HG02678 (cell line): ENCODE data around the gene PTGER1.
"Not testable (repeated sequence)": the region's sequence is repeated elsewhere in the genome, so short reads cannot be mapped to it uniquely, and the experiment has no call there.

Source experiments
- ATAC-seq: cut with Tn5 transposase; IDR thresholded peaks from one replicate; pipeline ENCODE4 v1.9.1; 2021; ENCODE audit warnings: mild to moderate bottlenecking, moderate library complexity; ENCODE audit not compliant: unreplicated experiment

PTGER1 gene

DNA sequence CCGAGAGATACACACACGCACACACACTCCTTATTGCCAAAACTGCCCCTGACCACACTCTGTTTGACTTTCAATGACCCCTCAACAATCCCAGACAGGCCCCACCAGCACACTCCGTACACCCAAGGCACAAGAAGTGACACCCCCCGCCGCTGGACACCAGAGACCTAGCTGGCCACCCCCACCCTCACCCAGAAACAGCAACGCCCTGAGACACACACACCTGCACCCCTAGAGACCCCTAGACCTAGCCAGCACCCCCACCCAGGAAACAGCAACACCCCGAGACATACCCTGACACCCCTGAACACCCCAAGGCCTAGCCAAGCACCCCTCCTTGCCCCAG, 1.1 kb upstream of the PTGER1 start:
- no peak for ATAC-seq

DNA sequence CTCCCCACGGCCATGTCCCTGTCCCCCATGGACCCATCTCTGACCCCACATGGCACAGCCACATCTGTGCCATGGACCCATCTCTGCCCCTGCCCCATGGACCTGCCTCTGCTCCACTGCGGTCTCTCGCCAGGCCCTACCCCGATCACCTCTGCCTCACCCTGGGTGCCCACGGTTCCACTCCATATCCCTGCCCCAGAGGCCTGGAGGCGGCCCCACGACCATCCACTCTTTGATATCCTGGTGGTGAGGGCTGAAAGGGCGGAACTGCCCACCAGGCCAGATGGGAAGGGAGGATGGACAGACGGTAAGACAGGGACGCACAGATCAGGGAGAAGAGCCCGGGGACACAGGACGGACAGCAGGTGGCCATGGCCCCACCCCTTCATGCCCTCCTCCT, 327 bp downstream of the PTGER1 start:
- ATAC-seq = no peak

DNA sequence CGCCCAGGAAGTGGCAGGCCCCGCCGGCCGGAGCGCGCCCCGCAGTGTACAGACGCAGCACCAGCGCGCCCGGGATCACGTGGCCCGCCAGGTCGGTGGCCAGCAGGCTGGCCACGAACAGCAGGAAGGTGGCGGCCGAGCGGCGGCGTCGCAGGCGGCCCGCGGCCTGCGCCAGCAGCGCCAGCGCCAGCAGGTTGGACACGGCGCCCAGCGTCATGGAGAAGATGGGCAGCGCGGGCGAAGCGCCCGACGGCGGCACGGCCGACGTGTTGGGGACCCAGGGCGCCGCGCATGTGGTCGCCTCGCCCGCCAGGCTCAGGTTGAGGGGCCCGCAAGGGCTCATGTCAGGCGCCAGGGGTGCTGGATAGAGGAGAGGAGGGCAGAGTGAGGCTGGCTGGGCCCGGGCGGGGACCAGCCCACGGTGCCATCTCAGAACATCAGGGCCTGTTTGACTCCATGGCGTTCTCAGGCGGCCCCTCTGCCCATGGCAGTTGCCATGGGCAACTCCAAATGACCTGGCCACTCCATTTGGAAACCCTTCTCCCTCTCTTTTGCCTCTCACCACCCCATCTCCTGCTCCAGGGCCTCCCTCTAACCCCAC, 1.1 kb downstream of the PTGER1 start:
- no peak for ATAC-seq

DNA sequence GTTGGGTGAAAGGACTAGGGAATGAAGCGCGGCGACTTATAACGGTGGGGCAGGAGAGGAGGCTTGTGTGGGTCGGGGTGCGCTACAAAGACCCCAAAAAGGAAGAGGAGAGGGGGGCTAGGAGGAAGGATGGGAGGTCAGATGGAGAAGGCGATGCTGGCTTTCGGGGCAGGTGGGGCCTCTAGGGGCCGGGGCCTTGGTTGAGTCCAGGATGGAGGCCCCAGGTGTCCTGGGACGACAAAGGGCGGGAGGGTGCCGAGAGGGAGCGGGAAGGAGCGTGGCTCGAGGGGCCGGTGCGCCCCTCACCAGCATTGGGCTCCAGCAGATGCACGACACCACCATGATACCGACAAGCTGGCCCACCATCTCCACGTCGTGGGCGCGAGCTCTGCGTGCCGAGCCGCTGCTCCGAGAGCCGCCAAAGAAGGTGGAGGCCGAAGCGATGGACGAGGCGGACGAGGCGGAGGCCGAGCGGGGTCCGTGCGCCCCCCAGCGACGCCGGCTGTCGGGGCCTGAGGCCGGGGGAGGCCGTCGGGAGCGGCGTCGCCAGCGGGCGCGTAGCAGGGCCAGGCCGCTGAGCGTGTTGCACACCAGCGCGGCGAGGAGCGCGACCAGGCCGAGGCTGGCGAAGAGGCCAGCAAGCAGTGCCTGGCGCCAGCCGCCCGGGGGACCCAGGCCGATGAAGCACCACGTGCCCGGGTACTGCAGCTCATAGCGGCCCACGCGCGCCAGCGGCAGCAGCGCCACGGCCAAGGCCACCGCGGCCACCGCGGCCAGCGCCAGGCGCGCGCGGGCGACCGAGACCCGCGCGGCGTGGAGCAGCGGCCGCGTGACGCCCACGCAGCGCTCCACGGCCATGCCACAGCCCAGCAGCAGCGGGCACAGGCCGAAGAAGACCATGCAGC, 1.8 kb downstream of the PTGER1 start:
- ATAC-seq = no peak

DNA sequence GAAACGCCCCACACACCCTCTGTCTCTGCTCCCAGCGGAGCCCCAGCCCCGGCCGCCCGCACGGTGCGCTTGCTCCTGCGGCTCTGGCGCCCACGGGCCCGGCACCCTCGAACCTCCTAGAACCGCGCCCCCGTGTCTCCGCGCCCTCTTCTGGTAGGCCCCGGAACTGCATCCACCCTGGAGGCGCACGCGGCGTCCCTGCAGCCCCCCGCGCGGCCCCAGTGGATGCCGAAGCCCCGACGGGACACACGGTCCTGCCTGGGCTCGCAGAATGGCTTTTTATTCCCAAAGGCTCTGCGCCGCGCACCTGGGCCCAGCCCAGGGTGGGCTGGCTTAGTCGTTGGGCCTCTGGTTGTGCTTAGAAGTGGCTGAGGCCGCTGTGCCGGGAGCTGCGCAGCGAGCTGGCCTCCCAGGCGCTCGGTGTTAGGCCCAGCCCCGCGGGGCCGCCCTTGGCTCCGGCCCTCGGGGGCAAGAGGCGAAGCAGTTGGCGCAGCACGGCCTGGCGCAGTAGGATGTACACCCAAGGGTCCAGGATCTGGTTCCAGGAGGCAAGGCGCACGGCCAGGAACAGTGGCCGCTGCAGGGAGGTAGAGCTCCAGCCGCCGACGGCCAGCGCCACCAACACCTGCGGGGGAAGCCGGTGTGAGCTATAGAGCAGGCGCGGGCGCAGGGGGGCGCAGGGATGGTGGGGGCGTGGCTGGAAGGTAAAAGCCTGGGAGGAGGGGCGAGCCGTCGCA, 2.8 kb downstream of the PTGER1 start:
- ATAC-seq = no peak

DNA sequence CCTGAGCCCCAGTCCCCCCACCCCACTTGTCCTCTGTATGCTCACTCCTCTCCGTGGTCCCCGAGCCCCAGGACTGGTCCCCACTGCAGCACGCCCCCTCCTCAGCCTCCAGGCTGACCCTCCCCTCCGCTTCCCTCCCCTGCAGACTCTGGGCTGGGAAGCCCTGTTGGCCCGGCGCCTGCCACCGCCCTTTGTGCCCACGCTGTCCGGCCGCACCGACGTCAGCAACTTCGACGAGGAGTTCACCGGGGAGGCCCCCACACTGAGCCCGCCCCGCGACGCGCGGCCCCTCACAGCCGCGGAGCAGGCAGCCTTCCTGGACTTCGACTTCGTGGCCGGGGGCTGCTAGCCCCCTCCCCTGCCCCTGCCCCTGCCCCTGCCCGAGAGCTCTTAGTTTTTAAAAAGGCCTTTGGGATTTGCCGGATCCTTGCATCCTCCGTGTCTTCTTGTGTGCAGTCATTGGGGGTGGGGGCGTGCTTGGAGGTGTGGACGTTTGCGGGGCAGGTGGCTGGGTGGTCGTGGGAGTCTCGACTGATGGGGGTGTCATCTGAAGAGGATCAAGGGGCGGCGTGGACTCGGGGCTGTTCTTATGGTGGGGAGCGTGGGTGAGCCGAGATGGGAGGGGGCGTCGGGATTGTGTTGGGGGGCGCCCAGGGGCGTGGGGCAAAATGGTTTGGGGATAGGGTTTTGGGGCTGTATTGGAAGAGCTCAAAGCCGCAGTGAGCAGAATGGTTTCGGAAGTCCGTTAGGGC, 3.5 kb downstream of the PTGER1 start:
- no peak for ATAC-seq

DNA sequence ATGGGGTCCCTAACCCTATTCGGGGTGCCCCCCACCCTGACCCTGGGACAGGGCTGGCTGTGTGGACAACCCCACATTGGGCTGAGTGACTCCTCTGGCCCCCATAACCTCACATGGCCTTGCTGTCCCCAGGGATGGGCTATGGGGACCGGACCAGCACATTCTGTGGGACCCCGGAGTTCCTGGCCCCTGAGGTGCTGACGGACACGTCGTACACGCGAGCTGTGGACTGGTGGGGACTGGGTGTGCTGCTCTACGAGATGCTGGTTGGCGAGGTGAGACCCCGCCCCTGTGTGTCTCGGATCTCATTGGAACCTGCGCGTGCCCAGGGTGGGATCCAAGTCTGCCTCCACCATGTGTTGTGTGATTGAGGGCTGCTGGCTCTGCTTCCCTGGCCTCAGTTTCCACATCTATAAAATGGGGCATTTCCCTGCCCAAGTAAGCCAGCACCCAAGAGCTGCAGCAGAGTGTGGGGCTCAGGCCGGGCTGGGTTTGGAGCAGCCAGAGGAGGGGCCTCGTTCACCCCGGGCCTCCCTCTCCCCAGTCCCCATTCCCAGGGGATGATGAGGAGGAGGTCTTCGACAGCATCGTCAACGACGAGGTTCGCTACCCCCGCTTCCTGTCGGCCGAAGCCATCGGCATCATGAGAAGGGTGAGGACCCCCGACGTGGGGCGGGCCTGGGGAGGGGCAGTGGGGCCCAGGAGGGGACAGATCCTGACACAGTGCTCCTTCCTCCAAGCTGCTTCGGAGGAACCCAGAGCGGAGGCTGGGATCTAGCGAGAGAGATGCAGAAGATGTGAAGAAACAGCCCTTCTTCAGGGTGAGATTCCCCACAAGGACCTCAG, 4.9 kb downstream of the PTGER1 start:
- no peak for ATAC-seq

DNA sequence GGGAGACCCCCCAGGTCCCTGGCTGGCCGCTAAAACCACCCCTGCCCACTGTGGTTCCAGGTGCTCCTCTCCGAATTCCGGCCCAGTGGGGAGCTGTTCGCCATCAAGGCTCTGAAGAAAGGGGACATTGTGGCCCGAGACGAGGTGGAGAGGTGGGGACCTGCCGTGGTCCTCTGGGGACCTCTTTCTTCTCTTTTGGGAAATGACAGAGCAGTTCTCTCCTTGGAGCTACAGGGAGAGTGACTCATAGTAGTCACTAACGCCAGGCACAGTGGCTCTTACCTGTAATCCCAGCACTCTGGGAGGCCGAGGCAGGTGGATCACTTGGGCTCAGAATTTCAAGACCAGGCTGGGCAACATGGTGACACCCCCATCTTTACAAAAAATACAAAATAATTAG, 7.3 kb downstream of the PTGER1 start:
- ATAC-seq = no peak

DNA sequence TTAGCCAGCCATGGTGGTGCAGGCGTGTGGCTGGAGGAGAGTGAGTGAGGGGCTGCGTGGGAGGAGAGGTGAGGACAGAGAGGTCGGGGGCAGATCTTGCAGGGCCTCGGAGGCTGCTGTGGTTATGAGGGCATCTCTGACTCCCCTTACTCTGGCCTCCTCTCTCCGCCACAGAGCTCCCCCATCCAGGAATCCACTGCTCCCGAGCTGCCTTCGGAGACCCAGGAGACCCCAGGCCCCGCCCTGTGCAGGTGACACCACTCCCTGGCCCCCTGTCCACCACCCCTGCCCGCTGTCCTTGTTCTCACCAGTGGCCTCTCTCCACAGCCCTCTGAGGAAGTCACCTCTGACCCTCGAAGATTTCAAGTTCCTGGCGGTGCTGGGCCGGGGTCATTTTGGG, 7.8 kb downstream of the PTGER1 start:
- no peak for ATAC-seq

DNA sequence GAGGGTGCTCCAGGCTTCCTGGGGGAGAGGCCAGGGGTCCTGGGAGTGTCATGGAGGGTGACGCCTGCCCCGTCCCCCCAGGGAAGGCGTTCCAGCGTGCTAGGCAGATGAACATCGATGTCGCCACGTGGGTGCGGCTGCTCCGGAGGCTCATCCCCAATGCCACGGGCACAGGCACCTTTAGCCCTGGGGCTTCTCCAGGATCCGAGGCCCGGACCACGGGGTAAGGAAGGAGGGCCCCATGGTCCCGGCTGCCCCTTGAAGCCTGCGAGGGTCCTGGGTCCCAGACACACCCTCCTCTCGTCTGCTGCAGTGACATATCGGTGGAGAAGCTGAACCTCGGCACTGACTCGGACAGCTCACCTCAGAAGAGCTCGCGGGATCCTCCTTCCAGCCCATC, 11.4 kb downstream of the PTGER1 start:
- no peak for ATAC-seq

DNA sequence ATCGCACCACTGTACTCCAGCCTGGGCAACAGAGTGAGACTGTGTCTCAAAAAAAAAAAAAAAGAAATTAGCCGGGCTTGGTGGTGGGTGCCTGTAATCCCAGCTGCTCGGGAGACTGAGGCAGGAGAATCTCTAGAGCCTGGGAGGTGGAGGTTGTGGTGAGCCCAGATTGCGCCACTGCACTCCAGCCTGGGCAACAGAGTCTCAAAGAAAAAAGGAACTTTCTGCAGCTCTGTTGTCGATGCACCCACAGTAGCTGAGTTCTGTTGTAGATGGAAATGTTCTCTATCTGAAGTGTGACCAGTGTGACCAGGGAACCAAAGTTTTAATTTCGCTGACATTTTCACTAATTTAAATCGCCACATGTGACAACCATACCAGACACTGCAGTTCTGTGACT, 12.8 kb downstream of the PTGER1 start:
- ATAC-seq = not testable (repeated sequence)

DNA sequence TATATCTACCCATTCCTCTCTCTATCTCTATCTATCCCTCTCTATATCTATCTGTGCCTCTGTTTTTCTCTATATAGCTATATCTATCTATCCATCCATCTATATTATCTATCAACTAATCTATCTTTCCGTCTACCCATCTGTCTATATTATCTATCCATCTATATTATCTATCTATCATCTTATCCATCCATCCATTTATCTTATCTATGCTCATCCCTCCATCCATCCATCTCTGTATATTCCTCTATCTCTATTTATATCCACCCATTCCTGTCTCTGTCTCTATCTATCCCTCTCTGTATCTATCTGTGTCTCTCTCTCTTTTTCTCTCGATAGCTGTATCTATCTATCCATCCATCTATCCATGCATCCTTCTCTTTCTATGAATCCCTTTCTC, 14.2 kb downstream of the PTGER1 start:
- no peak for ATAC-seq

DNA sequence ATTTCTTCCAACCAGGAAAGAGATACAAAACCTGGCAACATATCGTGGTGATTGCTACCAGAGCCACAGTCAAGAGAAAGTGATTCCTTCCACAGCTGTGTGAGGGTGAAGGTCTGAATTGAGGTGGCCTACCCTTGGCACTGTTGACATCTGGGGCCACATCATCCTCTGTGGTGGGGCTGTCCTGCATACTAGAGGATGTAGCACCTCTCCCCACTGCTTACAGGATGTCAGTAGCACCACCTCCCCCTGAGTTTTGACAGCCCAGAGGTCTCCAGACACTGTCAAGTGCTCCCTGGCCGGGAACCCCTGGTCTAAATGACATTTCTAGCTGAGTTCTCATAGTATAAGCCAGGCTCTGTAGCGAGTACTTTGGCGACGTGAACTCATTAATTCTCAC, 15.5 kb downstream of the PTGER1 start:
- no peak for ATAC-seq

DNA sequence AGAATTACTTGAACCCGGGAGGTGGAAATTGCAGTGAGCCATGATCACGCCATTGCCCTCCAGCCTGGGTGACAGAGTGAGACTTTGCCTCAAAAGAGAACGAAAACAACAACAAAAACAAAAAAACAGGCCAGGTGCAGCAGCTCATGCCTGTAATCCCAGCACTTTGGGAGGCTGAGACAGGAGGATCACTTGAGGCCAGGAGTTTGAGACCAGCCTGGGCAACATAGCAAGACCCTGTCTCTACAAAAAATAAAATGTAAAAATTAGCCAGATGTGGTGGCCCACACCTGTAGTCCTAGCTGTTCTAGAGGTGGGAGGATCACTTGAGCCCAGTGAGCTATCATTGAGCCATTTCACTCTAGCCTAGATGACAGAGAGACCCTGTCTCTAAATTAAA, 22.9 kb downstream of the PTGER1 start:
- not testable (repeated sequence) for ATAC-seq

DNA sequence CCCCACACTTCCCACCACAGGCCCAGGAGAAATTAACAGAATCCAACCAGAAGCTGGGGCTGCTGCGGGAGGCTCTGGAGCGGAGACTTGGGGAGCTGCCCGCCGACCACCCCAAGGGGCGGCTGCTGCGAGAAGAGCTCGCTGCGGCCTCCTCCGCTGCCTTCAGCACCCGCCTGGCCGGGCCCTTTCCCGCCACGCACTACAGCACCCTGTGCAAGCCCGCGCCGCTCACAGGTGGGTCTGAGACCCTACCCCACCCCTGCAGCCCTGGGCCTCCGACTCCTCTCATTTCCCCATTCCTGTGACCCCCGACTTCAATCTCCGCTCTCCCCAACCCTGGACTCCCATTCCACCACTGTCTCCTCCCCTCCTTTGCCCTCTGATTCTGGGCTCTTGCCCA, 24.3 kb downstream of the PTGER1 start:
- no peak for ATAC-seq

DNA sequence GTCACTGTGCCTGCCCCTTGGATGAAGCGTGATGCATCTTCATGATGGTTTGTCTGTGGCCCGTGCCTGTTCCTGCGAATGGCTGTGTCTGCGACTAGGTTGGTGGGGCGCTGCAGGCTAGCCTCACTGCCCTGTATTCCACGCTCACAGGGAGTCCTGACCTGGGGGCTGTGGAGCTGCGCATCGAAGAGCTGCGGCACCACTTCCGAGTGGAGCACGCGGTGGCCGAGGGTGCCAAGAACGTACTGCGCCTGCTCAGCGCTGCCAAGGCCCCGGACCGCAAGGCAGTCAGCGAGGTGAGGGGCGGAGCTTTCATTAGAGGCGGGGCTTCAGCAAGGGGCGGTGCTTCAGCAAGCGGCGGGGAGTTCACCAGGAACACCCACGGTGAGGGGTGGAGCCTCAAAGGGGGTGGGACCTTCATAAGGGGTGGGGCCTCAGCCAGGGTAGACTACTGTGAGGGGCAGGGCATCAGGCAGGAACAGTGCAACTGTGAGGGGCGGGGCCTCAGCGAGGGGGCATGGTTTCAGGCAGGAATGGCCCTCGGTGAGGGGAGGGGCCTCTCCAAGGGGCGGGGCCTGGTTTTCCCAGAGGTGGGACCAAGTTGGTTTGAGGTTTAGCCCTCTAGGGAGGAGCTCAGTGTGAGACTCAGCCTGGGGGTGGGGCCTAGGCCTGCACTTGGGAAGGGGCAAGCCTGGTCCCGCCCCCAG, 24.8 kb downstream of the PTGER1 start:
- ATAC-seq = no peak

DNA sequence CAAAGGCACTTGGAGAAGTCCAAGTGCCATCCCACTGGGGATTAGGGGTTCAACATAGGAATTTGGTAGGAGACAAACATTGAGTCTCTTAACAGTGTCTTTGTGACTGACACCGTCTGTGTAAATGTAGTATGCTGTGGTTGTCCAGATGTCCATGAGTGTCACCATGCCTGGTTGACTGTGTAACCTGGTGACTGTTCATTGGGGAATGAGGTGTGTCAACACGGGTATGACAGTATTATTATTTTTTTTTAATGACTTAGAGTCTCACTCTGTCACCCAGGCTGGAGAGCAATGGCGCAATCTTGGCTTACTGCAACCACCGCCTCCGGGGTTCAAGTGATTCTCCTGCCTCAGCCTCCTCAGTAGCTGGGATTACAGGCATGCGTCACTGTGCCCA, 25.8 kb downstream of the PTGER1 start:
- no peak for ATAC-seq

DNA sequence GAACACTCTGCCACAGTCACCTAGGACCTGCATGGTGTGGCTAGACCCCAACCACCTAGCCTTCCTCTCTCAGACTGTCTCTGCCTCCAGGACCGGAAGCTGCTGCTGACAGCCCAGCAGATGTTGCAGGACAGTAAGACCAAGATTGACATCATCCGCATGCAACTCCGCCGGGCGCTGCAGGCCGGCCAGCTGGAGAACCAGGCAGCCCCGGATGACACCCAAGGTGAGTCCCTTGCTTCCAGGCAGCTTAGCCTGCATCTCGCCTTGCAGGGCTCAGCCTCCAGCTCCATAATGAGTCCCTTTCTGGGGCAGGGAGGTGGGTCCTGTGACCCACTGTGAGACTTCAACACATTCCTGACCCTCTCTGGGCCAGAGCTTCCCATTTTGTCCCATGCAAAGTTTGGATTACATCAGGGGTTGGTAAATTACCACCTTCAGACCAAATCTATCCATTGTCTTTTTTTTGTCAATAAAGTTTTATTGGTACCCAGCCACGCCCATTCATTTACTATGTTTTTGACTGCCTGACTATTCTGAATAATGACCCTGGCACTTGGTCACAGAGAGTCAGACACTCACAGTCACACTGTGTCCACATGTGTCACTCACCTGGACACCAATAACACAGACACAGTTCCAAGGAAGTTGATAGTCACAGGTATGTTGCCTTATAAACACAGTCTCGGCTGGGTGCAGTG, 28.7 kb downstream of the PTGER1 start:
- no peak for ATAC-seq

DNA sequence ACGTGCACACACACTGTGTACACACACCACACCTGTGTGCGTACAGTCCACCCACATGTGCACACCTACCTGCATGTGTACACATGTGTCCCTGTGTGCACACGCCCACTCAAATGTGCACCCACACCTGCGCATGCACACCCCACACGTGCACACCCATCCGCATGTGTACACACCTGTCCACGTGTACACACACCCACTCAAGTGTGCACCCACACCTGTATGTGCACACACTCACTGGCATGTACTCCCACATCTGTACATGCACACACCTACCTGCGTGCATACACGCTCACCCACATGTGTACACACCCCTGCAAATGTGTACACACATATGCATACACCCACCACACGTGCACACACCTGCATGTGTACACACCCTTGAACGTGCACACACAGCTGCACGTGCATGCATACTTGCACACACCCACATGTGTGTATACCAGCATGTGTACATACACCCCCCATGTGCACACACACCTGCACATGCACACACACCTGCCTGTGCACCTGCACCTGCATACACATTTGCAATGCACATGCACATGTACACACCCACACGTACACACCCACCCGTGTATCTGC, 31.4 kb downstream of the PTGER1 start:
- no peak for ATAC-seq
